GM19351 (cell line): ENCODE data around the gene MSX1.

Experiments
- ATAC-seq: cut with Tn5 transposase; IDR thresholded peaks from one replicate; pipeline ENCODE4 v1.9.1; 2021; ENCODE audit warnings: mild to moderate bottlenecking, moderate library complexity; ENCODE audit not compliant: unreplicated experiment

Gene MSX1

GRCh38 chr4:4838936-4839810 is 20.3 kb upstream of the MSX1 start:
- no peak for ATAC-seq

GRCh38 chr4:4840351-4840750 is 19.1 kb upstream of the MSX1 start:
- ATAC-seq = no peak

DNA sequence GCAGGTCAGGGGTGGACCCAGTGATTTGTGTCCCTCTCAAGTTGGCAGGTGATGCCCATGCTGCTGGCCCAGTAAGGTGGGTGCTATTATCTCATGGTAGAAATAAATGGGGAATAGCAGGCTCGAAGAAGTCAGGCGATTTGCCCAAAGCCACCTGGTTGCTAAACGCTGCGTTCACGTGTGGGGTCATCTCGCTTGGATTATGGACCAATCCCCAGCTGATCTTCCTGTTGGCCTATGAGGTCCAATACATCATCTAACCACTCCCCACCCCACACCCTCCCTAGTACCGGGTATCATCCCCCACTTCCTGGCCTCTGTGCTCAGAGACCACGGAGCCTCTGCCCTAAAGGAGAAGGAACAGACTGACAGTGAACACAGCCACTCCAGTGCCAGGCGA is 18.3 kb upstream of the MSX1 start:
- no peak for ATAC-seq

GRCh38 chr4:4842476-4843441 is 16.7 kb upstream of the MSX1 start:
- no peak for ATAC-seq

DNA sequence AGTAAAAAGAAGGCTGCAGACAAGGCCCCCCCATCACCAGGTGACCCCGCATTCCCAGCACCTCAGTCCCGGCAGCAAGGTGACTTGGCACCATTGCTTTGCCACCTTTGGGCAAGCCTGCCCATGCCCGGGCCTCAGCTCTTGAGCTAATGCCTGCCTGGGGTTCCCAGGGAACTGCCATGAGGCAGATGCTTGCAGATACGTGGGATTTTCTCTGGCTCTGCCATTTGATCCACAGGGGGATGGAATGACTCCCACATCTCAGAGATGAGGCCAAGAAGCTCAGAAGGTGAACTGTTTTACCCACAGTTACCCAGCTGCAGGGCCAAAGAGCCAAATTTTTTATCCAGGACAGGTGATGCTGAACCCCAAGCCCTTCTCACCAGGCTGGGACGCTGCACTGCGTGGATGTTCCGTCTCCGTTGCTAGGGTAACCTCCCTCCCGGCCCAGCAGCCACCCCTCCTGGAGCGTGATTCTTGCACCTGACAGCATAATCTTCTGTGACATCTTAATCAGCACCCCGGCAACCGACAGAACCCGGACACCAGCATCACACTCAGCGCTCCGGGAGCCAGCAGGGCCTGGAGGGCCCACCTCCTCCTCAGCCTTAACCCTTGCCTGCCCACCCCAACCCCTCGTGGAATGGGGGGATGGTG is 15.7 kb upstream of the MSX1 start:
- ATAC-seq = no peak

GRCh38 chr4:4845027-4845426 is 14.4 kb upstream of the MSX1 start:
- no peak for ATAC-seq

DNA sequence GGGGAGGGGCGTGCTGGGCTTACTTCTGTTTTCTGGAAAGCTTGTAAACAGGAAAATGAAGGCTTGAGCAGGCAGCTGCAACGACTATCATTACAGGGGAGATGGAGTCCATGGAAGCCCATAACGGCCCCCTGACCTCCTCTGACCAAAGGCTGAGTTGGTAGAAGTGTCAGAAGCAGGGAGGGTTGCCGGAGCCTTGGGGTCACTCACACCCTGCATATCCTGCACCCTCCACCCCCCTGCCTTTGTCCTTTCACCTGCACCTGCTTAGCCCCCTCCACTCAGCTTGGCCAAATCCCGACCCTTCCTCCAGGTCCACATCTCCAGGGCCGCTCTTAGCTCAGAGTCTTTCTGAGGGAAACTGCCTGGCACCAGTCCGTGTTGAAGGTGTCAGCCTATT is 12.5 kb upstream of the MSX1 start:
- no peak for ATAC-seq

GRCh38 chr4:4848540-4848939 is 10.9 kb upstream of the MSX1 start:
- ATAC-seq = no peak

- no peak for ATAC-seq
These were observed 10.4 kb upstream of the MSX1 start for GRCh38 chr4:4849106-4849505.

GRCh38 chr4:4849524-4850193 is 9.8 kb upstream of the MSX1 start:
- ATAC-seq = no peak

- no peak for ATAC-seq
These were observed 8.4 kb upstream of the MSX1 start for GRCh38 chr4:4851081-4851480.

GRCh38 chr4:4851906-4852305 is 7.6 kb upstream of the MSX1 start:
- ATAC-seq = no peak

GRCh38 chr4:4852591-4853362 is 6.7 kb upstream of the MSX1 start:
- peak; percentile 55 for ATAC-seq

GRCh38 chr4:4853371-4853823 is 6.1 kb upstream of the MSX1 start:
- no peak for ATAC-seq

GRCh38 chr4:4853921-4854648 is 5.4 kb upstream of the MSX1 start:
- no peak for ATAC-seq

DNA sequence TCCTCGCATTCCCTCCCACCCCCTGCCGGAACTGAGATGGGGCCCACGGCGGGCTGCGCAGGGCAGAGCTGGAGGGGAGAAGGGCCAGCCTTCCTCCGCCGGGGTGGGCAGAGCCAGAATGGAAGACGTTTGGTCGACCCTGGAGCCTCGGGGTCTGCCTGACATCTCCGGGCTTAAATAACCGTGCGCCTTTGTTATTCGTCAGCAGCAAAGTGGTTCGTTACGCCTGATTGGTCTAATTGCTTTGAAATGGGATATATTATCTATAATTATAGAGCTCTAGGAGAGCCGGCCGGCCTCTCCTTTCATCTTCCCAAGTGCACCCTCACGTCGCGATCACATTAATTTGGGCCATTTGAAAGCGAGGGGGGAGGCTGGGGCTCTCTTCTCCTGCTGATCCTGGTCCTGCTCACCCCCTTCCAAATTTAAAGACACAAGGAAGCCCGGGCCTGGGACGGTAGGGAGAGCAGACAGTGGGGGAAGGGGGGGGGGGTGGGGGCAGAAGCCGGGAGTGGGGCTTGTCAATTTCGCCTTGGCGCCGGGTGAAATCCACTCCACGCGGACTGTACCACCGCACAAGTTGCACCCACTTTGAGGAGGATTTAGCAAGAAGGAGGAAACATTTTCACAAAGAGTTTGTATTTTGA is 4.7 kb upstream of the MSX1 start:
- no peak for ATAC-seq

GRCh38 chr4:4855301-4856070 is 4.0 kb upstream of the MSX1 start:
- ATAC-seq = no peak
